HepG2 (cell line): Measurements from ENCODE around the gene NEMP2. TPM values are rescaled to one million over a fixed set of nuclear protein-coding genes. Genes with fewer than 3 reads are reported as not detected.

Source experiments
- ATAC-seq: fragments of 200-7000 bp; cut with Tn5 transposase; 3 replicates; pipeline ENCODE4 v1.9.1; 2020; ENCODE audit warnings: mild to moderate bottlenecking, moderate library complexity
- BruUV-seq: library from RNA; stranded (reverse); fragments of 400-500 nt; replicated peaks from 2 replicates; lab custom pipeline; 2021; lab: Mats Ljungman, UMichigan
- CTCF ChIA-PET: fragments of 300-600 bp; formaldehyde crosslinking; extraction: SDS; loops from one replicate; lab custom pipeline; 2021; ENCODE audit warnings: low total read pairs, inconsistent platforms, low intra/inter-chr PET ratio; lab: Yijun Ruan, JAX
- POLR2A ChIA-PET: fragments of 350-600 bp; sonication (Branson Sonifier 250); formaldehyde crosslinking; loops from one replicate; lab custom pipeline; 2020; ENCODE audit warnings: antibody characterized with exemption, inconsistent platforms; lab: Yijun Ruan, JAX
- DNase-seq: peaks from one replicate; pipeline ENCODE4 v3.0.0-alpha.2; 2015; ENCODE audit warnings: low spot score
- FAIRE-seq: peaks from 3 replicates; lab custom pipeline; 2011; peaks lifted over from hg19 to GRCh38; lab: Jason Lieb, UNC
- H2AFZ ChIP-seq: one replicate; pipeline ENCODE4 v1.6.1; 2011; ENCODE audit warnings: low read length, inconsistent platforms
- H3K27ac ChIP-seq: fragments of 300-600 bp; 3 replicates; pipeline ENCODE4 v1.8.0; 2011; ENCODE audit warnings: mixed run types, mild to moderate bottlenecking, mixed read lengths, low read length, inconsistent platforms; ENCODE audit not compliant: insufficient read depth; ENCODE audit errors: extremely low read length
- H3K27me3 ChIP-seq, 2 experiments: fragments of 200-600 bp in 1 of 2; 2 replicates in 1 of 2; 3 replicates in 1 of 2; pipeline versions ENCODE4 v1.6.0 to v1.8.0; 2011; ENCODE audit warnings: low read length in 2 of 2, mild to moderate bottlenecking in 2 of 2, moderate library complexity in 2 of 2, inconsistent platforms in 1 of 2; ENCODE audit not compliant: insufficient read depth in 2 of 2, control insufficient read depth in 1 of 2
- H3K36me3 ChIP-seq, 2 experiments: fragments of 200-600 bp in 1 of 2; replicated peaks in 1 of 2; 2 replicates in 1 of 2; 3 replicates in 1 of 2; pipeline versions ENCODE4 v1.5.1 to v1.8.0; 2011; ENCODE audit warnings: low read length in 2 of 2, inconsistent platforms in 1 of 2; ENCODE audit not compliant: insufficient read depth in 2 of 2, control insufficient read depth in 1 of 2
- H3K4me1 ChIP-seq: 2 replicates; pipeline ENCODE4 v1.5.1; 2012; ENCODE audit warnings: low read length, inconsistent platforms; ENCODE audit not compliant: insufficient read depth
- H3K4me2 ChIP-seq: 2 replicates; pipeline ENCODE4 v1.6.0; 2011; ENCODE audit warnings: low read depth, low read length, inconsistent platforms
- H3K4me3 ChIP-seq, 3 experiments: fragments of 200-600 bp in 1 of 3; sonication (generic), shearing (Covaris generic) in 1 of 3; replicated peaks in 1 of 3; 2 replicates each; pipeline ENCODE4 v1.5.1; 2011 to 2016; ENCODE audit warnings: low read length in 3 of 3, inconsistent platforms in 2 of 3, low read depth in 2 of 3, mild to moderate bottlenecking in 2 of 3, control low read depth in 1 of 3, mixed read lengths in 1 of 3; ENCODE audit not compliant: insufficient read depth in 1 of 3
- H3K79me2 ChIP-seq: one replicate; pipeline ENCODE4 v1.6.1; 2011; ENCODE audit warnings: low read length, inconsistent platforms; ENCODE audit not compliant: insufficient read depth
- H3K9ac ChIP-seq: 2 replicates; pipeline ENCODE4 v1.6.0; 2011; ENCODE audit warnings: mild to moderate bottlenecking, low read depth, low read length, inconsistent platforms; ENCODE audit not compliant: insufficient read depth
- H3K9me3 ChIP-seq: 2 replicates; pipeline ENCODE4 v1.5.1; 2012; ENCODE audit warnings: mild to moderate bottlenecking, low read length
- H4K20me1 ChIP-seq: 2 replicates; pipeline ENCODE4 v1.6.0; 2011; ENCODE audit warnings: inconsistent platforms, mild to moderate bottlenecking, low read length, moderate library complexity; ENCODE audit not compliant: insufficient read depth
- CBX5 ChIP-seq: sonication (generic); formaldehyde crosslinking; IDR thresholded peaks from 2 replicates; pipeline ENCODE4 v1.4.0; 2020; ENCODE audit warnings: missing genetic modification reagents, borderline replicate concordance
- HBP1 ChIP-seq: IDR thresholded peaks from 2 replicates; pipeline ENCODE4 v1.6.1; 2016; ENCODE audit warnings: low read depth, control low read depth
- HIC2 ChIP-seq: sonication (generic); formaldehyde crosslinking; IDR thresholded peaks from 2 replicates; pipeline ENCODE4 v1.9.0; 2022; ENCODE audit warnings: low read depth, missing genetic modification reagents
- IRF2 ChIP-seq: IDR thresholded peaks from 2 replicates; pipeline ENCODE4 v1.6.1; 2018; ENCODE audit warnings: missing genetic modification reagents, missing compliant biosample characterization
- KAT7 ChIP-seq: IDR thresholded peaks from 2 replicates; pipeline ENCODE4 v1.6.1; 2018; ENCODE audit warnings: borderline replicate concordance, missing compliant biosample characterization
- NFKBIZ ChIP-seq: IDR thresholded peaks from 2 replicates; pipeline ENCODE4 v1.6.1; 2018; ENCODE audit warnings: missing genetic modification reagents, missing compliant biosample characterization
- PCBP2 ChIP-seq: fragments of 200-400 bp; formaldehyde crosslinking; optimal IDR thresholded peaks from 2 replicates; pipeline ENCODE3; 2018; ENCODE audit warnings: low read length, low read depth; ENCODE audit not compliant: poor library complexity, severe bottlenecking
- POLR2A ChIP-seq, 2 experiments: IDR thresholded peaks; 2 replicates each; pipeline ENCODE4 v1.6.1; 2011; ENCODE audit warnings: low read depth in 2 of 2, low read length in 2 of 2, mild to moderate bottlenecking in 1 of 2, moderate library complexity in 1 of 2; ENCODE audit not compliant: insufficient read depth in 1 of 2
- SNAPC4 ChIP-seq: sonication (generic); formaldehyde crosslinking; IDR thresholded peaks from 2 replicates; pipeline ENCODE4 v1.4.0; 2020; ENCODE audit warnings: mild to moderate bottlenecking, missing genetic modification reagents
- TAF15 ChIP-seq: fragments of 200-400 bp; formaldehyde crosslinking; IDR thresholded peaks from one replicate; pipeline ENCODE4 v1.6.1; 2018; ENCODE audit warnings: mild to moderate bottlenecking, low read depth, low read length; ENCODE audit not compliant: poor library complexity, severe bottlenecking
- TARDBP ChIP-seq: sonication (generic); formaldehyde crosslinking; IDR thresholded peaks from 2 replicates; pipeline ENCODE4 v1.8.0; 2022; ENCODE audit warnings: mild to moderate bottlenecking, missing genetic modification reagents
- ZBTB7B ChIP-seq: sonication (generic); formaldehyde crosslinking; IDR thresholded peaks from 2 replicates; pipeline ENCODE4 v1.4.0; 2020; ENCODE audit warnings: missing genetic modification reagents
- ZFP36L1 ChIP-seq: sonication (generic); formaldehyde crosslinking; IDR thresholded peaks from 2 replicates; pipeline ENCODE4 v1.8.0; 2022; ENCODE audit warnings: mild to moderate bottlenecking, missing genetic modification reagents, moderate library complexity
- ZFP41 ChIP-seq: sonication (generic); formaldehyde crosslinking; IDR thresholded peaks from 2 replicates; pipeline ENCODE4 v1.4.0; 2020; ENCODE audit warnings: mild to moderate bottlenecking, missing genetic modification reagents, borderline replicate concordance
- ZNF207 ChIP-seq: fragments of 450-650 bp; IDR thresholded peaks from 2 replicates; pipeline ENCODE4 v1.6.1; 2016; ENCODE audit warnings: antibody characterized with exemption, borderline replicate concordance
- ZNF777 ChIP-seq: sonication (generic); formaldehyde crosslinking; IDR thresholded peaks from 2 replicates; pipeline ENCODE4 v1.4.0; 2020; ENCODE audit warnings: missing genetic modification reagents
- ZNF780A ChIP-seq: sonication (generic); formaldehyde crosslinking; IDR thresholded peaks from 2 replicates; pipeline ENCODE4 v1.8.0; 2022; ENCODE audit warnings: mild to moderate bottlenecking, missing genetic modification reagents, moderate library complexity
- WGBS: methylation state at CpG from one replicate; pipeline ENCODE4 v1.1.6; 2017; ENCODE audit warnings: low lambda C conversion rate; 5-methylcytosine and 5-hydroxymethylcytosine counted together
- in situ Hi-C: cut with HindIII; loops from 2 replicates; pipeline ENCODE4 v1.10.0; 2017; ENCODE audit warnings: low pct_unique_long_range_greater_than_20kb; ENCODE audit not compliant: extremely low pct_ligation_motif_present
- intact Hi-C: fragments of 100-400 bp; cut with micrococcal nuclease; formaldehyde crosslinking; loops from one replicate; pipeline ENCODE4 v1.10.0; 2022; ENCODE audit not compliant: unreplicated experiment
- polyA plus RNA-seq, 8 experiments: library from polyadenylated mRNA; depleted of rRNA in 3 of 8; stranded (reverse) in 7 of 8; unstranded in 1 of 8; fragments of >200 nt; fragmentation: Illumina TruSeq in 4 of 8; extraction: Trizol in 4 of 8; gene quantifications; 2 replicates each; pipeline versions ENCODE4 v1.2.1 to v1.2.3, GENCODE V29; 2011 to 2016; ENCODE audit warnings: low read depth in 4 of 8, missing spikeins in 1 of 8, mixed read lengths in 1 of 8; ENCODE audit not compliant: insufficient read depth in 1 of 8
- total RNA-seq, 5 experiments: library from RNA; depleted of rRNA; stranded (reverse); fragments of >200 nt; fragmentation: Illumina TruSeq; extraction: Trizol; gene quantifications; 2 replicates each; pipeline ENCODE4 v1.2.3, GENCODE V29; 2016; ENCODE audit warnings: low read depth in 1 of 5

The NEMP2 gene
- total and polyA plus RNA-seq, 2 of the 13 experiments (the other 11 are each of a cell fraction or from before 2014, with no cell fraction given) = 2.4 to 9.8 TPM

- Histone ChIP-seq H3K9me3 (no peaks in the 10 kb centered on the region), H3K27ac (no peak overlapping the region), H3K79me2 (no peaks in the 10 kb centered on the region), H4K20me1 (no peaks in the 10 kb centered on the region), H3K4me2 (no peak overlapping the region), H3K9ac (no peak overlapping the region), H2AFZ (no peak overlapping the region), H3K36me3 (no peaks in the 10 kb centered on the region), H3K27me3 (no peaks in the 10 kb centered on the region), H3K4me3 (no peak overlapping the region), H3K4me1 (no peaks in the 10 kb centered on the region)
- FAIRE-seq = no peak
- CTCF ChIA-PET = no interaction called here
- in situ Hi-C loops (no loop called here), intact Hi-C loops (no loop called here)
- DNase-seq = no peak
- no TSS peak for BruUV-seq
- POLR2A ChIA-PET = no interaction called here
- 78% methylated on average over 3 of the region's 3 CpGs for WGBS
- no peak for ATAC-seq
- TF ChIP-seq HIC2 (CRISPR knock-in tag) (no peak), ZBTB7B (no peak), ZFP41 (no peak), SNAPC4 (CRISPR knock-in tag) (no peak), POLR2A (IDR thresholded peaks at IDR 0.05; ENCODE audit: insufficient read depth in 1 of 2, low read depth in 2 of 2, low read length in 2 of 2) (no peak), PCBP2 (no peak), HBP1 (no peak), NFKBIZ (CRISPR knock-in tag) (no peak), KAT7 (CRISPR knock-in tag) (no peak), ZFP36L1 (CRISPR knock-in tag) (no peak), ZNF207 (no peak), ZNF780A (CRISPR knock-in tag) (no peak), TARDBP (CRISPR knock-in tag) (no peak), IRF2 (CRISPR knock-in tag) (no peak), ZNF777 (CRISPR knock-in tag) (no peak), CBX5 (CRISPR knock-in tag) (no peak), TAF15 (no peak)
Measured at GRCh38 chr2:190486037-190486623, 48.4 kb downstream of the NEMP2 start.
